ENCODE results near the gene PDE6B.

Gene PDE6B

DNA sequence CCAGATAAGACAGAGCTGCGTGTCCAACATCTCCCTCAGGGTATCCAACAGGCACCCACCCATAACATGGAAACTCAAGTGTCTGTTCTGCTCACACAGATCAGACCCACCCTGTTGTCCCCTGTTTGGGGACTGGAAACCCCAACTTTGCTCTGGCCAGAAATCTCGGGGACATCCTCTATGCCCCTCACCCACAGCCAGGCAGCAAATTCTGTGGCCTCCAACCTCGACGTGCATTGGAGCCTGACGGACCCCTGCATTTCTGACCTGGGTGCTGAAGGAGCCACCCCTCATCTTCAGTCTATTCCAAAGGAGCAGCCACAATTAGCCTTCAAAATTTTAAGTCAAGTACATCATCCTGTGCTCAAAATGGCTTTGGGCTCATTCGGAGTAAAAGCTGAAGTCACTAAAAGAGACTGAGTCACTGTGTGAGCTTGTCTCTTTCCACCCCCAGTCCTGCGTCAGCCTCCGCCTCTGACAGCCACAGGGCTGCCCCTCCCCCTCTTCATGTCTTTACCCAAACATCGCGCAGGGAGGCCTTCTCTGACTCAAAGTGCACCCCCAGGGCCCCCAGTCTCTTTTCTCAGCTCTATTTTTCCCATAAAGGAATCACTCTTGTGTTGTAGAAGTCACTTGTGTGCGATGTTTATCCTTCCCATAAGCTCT, 24.4 kb upstream of the PDE6B start:
- no peak for DNase-seq (ENCODE audit: low read depth in 3 of 3)

GRCh38 chr4:601612-602558, 23.5 kb upstream of the PDE6B start:
- DNase-seq (ENCODE audit: low read depth in 3 of 3) = no peak

- peak; percentile 11 to 26 (median 15) for DNase-seq (ENCODE audit: low read depth in 3 of 3)
Observed at GRCh38 chr4:602559-602942, 22.8 kb upstream of the PDE6B start.

DNA sequence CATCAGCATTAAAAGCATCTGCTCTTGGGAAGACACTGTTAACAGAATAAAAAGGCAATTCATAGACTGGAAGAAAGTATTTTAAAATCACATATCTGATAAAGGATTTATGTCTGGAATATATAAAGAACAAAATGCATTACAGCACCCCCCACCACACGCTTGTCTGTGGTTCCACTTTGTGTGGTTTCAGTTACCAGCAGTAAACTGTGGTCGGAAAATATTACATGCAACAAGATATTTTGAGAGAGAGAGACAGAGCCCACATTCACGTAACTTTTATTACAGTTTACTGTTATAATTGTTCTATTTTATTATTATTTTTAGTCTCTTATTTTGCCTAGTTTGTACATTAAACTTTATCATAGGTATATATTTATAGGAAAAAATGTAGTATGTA, 21.2 kb upstream of the PDE6B start:
- no peak for DNase-seq (ENCODE audit: low read depth in 3 of 3)

DNA sequence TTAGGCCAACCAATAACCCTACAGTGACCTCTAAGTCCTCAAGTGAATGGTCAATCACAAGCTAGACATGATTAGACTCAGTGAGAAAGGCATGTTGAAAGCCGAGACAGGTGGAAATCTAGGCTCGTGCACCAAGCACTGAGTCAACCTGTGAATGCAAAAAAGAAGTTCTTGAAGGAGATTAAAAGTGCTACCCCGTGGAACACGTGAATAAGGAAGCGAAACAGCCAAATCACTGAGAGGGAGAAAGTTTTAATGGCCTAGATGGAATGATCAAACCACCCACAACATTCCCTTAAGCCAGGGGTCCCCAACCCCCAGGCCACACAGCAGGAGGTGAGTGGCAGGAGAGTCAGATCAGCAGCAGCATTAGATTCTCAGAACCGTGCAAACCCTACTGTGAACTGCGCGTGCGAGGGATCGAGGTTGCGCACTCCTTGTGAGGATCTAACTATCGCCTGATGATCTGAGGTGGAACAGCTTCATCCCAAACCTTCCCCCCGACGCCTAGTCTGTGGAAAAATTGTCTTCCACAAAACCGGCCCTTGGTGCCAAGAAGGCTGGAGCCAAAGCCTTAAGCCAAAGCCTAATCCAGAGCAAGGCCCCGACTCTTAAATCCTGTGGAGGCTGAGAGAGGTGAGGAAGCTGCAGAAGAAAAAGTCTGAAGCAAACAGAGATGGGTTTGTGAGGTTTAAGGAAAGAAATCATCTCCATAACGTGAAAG, 19.5 kb upstream of the PDE6B start:
- DNase-seq (ENCODE audit: low read depth in 3 of 3) = no peak

DNA sequence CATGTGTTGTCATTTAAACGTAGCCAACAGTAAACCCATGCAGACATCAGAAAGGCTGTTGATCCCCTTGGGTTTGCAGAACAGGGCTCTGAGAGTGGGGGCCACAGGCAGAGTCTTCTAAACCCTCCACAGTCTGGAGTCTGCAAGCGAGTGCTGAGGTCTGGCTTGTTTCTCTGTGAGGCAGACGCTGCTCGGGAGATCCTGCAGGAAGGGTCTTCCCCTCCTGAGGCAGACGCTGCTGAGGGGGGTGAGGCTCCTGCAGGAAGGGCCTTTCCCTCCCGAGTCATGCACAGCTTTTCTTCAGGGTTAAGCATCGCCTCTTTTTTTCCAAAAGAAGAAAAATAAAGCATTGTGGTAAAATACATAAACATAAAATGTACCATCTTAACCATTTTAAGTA, 17.1 kb upstream of the PDE6B start:
- no peak for DNase-seq (ENCODE audit: low read depth in 3 of 3)

DNA sequence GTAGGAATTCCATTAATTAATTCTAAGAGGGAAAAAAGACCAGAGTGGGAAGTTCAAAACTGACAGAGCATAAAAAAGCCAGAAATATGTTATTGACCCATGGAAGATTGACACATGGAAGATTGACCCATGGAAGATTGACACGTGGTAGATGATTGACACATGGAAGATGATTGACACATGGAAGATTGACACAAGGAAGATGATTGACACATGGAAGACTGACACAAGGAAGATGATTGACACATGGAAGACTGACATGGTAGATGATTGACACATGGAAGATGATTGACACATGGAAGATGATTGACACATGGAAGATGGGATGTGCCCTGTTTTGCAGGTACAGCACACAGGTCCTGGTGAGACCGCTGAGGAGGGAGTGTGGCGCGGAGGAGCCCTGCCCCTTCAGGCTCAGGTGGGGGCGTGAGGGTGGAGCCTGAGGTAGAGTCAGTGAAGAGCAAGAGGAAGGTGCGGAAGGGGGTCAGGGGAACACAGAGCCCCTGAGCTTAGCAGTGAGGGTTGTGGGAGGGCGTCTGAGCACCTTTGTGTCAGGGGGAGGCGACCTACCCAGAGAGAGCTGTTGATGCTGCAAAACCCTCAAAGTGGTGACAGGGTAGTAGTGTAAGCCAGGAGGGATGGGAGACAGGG, 15.8 kb upstream of the PDE6B start:
- no peak for DNase-seq (ENCODE audit: low read depth in 3 of 3)

DNA sequence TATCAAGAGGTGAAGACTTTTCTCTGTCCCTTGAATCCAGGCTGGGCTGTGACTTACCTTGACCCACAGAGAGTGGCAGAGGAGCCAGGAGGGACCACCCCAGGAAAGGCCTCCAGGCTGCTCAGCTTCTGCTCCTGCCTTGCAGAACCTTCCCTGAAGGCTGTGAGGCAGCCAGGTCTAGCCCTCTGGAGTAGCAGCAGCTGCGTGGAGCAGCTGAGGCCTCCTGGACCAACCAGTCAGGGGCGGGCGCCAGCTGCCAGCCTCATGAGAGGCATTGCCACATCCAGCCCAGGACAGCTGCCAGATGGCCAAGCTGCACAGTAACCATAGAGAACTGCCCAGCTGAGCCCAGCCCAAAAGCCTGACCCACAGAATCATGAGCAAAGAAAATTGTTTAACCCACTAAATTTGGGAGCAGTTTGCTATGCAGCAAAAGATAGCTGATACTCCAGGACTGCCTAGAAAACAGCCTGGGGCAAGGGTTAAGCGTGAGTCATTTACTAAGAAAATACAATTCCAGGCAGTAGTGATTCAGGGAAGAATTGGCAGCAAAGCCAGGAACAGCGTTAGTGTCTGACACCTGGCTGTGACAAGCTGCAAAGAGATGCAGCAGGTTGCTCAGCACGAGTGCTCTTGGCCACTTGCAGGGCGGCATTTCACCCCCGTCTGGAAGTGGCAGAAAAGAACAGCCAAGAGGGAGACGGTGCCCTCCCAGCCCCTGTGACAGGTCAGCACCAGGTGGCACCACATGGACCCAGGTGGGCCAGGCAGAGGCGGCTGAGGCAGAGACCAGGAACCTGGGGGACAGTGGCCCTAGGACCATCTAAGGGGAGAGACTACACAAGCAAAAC, 14.7 kb upstream of the PDE6B start:
- no peak for DNase-seq (ENCODE audit: low read depth in 3 of 3)

DNA sequence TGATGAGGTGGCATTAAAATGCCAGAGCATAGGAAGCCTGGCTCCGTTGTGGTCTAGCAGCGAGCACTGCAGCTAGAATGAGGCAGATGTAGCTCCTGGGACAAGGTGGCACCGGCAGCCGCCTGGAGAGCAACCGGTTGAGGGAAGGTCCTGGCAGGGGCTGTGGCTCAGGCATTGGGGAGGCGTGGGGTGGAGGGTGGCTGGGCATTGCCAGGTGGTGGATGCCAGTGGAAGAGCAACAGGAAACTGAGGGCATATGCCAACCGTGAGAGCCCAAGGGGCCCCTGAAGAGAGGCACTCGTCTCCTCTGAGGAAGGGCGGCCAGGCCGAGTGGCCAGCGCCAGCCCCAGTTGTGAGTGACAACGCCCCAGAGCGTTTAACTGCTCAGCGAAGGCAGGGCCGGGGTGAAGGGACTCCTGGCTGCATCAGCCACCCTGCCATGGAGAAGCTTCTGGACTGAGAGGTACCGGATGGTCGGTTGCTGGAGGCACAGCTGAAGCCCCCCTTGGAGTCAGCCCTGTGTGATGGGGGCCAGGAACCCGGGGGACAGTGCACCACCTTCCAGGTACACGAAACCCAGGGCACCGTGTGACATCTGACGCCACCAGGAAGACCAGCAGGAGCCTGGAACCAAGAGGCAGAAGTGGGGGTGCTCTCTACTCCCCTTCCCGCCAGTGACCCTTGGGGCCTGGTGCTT, 13.2 kb upstream of the PDE6B start:
- no peak for DNase-seq (ENCODE audit: low read depth in 3 of 3)

DNA sequence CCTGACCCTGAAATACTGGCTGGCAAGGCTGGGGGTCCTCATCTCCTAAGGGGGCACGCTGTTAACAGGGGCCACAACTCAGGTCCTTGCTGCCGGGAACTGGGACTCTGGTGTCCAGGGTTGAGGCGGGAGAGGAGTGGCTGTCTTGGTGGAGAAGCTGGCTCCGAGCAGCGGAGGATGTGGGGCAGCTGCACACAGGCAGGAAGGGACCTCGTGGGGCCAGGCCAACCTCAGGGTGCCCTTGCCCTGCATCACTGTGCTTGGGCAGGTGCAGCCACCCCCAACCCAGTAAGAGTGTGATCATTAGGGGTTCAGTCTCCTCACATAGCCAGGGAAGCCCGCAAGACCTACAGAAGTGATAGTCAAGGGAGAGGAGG, 12.6 kb upstream of the PDE6B start:
- no peak for DNase-seq (ENCODE audit: low read depth in 3 of 3)

GRCh38 chr4:613126-613525, 12.2 kb upstream of the PDE6B start:
- DNase-seq (ENCODE audit: low read depth in 3 of 3) = no peak

GRCh38 chr4:616091-616490, 9.3 kb upstream of the PDE6B start:
- no peak for DNase-seq (ENCODE audit: low read depth in 3 of 3)

DNA sequence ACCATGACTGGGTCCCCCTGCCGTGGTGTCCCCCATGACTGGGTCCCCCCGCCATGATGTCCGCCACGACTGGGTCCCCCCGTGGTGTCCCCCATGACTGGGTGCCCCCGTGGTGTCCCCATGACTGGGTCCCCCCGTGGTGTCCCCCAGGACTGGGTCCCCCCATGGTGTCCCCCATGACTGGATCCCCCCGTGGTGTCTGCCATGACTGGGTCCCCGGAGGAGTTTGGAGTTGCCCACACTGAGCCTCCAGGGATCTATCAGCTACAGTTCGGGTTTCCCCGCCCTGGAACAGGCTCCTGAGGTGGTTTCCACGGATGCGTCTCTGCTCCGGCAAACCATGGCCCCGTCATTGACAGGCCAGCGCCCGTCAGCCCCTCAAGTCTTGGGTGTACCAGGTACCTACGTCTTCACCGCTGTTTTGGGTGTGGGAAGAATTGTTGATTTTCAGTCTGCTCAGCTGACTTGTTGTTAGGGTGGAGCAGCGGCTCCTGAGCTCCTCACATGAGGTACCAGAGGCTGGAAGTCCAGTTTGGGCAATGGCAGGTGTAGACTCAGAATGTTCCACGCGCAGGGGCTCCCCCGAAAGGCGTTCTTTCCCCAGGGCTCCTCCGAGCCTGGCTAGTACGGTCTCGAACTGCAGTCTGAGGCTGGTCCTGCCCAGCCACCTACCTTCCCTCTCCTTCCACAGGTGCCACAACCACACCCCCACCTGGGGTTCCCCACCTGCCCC, 8.3 kb upstream of the PDE6B start:
- DNase-seq (ENCODE audit: low read depth in 3 of 3) = no peak

DNA sequence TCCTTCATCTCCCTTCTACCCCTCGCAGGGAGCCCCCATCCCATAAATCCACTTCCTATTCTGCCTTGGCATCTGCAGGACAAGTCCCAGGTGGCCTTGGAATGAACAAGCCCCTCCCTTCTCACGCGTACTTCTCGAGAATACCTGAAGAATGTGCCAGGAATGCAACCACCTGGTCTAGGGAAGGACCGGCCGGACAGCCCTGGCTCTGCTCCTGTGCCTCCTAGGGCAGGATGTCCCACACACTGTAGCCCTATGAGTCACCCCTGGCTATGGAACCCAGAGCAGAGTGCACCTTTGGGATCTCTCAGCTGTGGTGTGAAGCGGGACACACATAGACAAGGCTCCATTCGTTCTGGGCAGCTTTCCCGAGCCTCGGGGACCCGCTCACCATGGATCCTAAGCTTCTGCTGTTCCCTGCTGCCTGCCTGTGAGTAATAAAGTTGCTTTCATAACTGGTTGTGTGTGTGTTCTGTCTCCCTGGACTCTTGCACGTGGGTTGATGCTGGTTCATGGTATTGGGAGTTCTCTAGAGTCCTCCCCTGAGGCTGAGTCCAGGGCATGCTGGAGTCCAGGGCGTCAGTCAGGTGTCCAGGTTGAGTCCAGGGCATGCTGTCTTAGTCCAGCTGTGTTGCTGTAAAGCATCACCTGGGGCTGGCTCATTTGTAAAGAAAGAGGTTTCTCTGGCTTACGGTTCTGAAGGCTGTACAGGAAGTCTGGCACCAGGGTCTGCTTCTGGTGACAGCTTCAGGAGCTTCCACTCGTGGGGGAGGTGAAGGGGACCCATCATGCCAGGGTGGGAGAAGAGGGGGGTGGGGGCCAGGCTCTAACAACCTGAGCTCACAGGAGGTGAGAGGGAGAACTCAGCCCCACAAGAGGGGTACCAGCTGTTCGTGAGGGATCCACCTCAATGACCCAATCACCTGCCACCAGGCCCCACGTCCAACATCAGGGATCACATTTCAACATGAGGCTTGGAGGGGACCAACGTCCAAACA, 7.4 kb upstream of the PDE6B start:
- no peak for DNase-seq (ENCODE audit: low read depth in 3 of 3)

GRCh38 chr4:620201-620600, 5.2 kb upstream of the PDE6B start:
- no peak for DNase-seq (ENCODE audit: low read depth in 3 of 3)

GRCh38 chr4:620851-621261, 4.5 kb upstream of the PDE6B start:
- DNase-seq (ENCODE audit: low read depth in 3 of 3) = no peak

GRCh38 chr4:621296-622070, 3.9 kb upstream of the PDE6B start:
- no peak for DNase-seq (ENCODE audit: low read depth in 3 of 3)
